ENCODE results near the gene COL4A4. TPM values are rescaled to one million over a fixed set of nuclear protein-coding genes. Genes with fewer than 3 reads are reported as not detected.
A peak's percentile ranks its signal among the peaks of the same experiment; 100 is the strongest.

Gene COL4A4
- total RNA-seq, 1 donor: 0.43 TPM

DNA sequence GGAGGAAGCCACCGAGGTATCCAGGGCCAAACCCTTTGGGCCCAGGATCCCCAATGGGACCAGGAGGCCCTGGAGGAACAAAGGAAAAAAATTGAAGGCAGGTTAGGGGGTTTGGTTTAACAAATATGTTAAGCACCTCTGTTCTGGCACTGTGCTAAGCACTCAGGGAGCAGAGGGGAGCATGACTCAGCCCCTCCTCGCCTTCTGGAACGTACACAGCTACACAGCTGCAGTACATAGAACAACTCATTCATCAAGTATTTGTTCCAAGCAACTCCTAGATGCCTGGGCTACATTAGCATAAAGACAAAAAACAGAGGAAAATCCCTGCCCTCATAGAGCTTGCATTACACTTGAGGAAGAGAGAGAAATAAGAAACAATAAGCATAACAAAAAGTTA is 153.6 kb downstream of the COL4A4 start:
- no peak overlapping the region for H3K4me3 ChIP-seq (ENCODE audit: low read depth, low read length)
- TF ChIP-seq, protein P1, sequence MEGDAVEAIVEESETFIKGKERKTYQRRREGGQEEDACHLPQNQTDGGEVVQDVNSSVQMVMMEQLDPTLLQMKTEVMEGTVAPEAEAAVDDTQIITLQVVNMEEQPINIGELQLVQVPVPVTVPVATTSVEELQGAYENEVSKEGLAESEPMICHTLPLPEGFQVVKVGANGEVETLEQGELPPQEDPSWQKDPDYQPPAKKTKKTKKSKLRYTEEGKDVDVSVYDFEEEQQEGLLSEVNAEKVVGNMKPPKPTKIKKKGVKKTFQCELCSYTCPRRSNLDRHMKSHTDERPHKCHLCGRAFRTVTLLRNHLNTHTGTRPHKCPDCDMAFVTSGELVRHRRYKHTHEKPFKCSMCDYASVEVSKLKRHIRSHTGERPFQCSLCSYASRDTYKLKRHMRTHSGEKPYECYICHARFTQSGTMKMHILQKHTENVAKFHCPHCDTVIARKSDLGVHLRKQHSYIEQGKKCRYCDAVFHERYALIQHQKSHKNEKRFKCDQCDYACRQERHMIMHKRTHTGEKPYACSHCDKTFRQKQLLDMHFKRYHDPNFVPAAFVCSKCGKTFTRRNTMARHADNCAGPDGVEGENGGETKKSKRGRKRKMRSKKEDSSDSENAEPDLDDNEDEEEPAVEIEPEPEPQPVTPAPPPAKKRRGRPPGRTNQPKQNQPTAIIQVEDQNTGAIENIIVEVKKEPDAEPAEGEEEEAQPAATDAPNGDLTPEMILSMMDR (IDR thresholded peaks at IDR 0.05; ENCODE audit: insufficient read depth, low read depth, low read length): no peak
- DNase-seq (ENCODE audit: low read depth): peak; percentile 12

DNA sequence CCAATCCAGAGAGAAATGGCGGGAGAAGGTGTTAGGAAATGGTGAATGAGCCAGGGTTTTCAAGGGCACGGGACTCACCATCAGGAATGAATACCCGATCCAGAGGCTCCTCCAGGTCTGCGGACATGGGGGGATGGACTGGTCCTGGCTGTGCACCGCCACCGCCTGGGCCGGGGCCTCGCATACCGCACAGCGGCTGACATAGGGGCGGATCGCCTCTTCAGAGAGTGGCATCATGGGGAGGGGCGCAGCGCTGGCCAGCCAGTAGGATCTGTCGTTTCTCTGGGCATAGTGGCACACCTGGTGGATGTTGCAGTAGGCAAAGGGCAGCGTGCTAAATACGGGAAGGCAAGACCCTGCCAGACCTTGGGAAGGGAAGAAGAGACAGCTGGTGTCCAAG is 156.1 kb downstream of the COL4A4 start:
- DNase-seq (ENCODE audit: low read depth): no peak
- TF ChIP-seq, protein P1 (IDR thresholded peaks at IDR 0.05; ENCODE audit: insufficient read depth, low read depth, low read length): no peak
- H3K4me3 ChIP-seq (ENCODE audit: low read depth, low read length): no peak overlapping the region

DNA sequence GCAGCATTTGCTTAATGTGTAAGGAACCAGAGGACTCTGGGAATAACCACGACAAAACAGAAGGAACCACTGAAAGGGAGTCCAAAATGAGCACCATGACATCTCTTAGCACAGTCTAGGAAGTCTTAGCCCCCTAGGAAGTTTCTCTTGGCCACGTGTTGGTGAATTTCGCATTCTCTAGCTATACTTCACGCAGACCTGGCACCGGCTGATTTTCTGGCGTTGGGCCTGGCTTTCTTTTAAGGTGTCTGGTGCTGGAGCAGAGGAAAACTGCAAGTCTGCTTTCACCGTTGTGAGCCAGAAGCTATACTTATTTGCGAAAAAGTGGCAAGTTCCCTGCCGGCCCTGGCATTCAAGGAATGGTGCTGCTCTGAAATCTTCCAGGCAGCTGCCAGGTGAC is 156.9 kb downstream of the COL4A4 start:
- TF ChIP-seq, protein P1 (IDR thresholded peaks at IDR 0.05; ENCODE audit: insufficient read depth, low read depth, low read length): no peak
- H3K4me3 ChIP-seq (ENCODE audit: low read depth, low read length): no peak overlapping the region
- DNase-seq (ENCODE audit: low read depth): no peak

DNA sequence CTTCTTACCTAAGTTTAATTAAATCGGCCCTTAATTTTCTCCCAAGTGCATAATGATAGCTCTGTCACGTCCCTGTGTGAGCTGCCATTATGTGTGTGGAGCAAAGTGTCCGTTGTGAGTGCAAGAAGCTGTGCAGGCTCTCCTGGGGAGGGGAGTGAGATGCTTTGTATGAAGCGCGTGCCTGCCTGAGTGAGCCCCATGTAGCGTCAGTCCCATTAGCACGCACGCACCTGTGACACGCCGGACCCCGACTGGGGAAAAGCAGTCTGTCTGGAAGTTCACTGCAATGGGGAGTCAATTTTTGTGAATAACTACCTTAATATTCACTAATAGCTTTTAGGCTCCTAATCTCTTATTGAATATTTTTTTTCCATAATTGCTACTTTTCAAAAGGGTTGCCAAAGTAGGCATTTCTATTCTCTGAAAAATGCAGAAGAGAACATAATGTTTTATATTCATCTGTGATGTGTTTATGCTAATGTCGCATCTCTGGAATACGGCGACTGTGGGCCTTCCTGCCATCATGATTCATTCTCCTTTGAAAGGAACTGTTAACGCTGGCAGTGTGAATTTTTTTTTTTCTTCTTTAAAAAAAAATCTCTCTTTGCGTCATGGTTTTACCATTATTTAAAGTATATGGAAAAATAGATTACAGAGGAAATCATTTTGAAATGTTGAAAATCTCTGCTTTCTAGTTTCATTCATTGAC is 157.7 kb downstream of the COL4A4 start:
- no peak overlapping the region for H3K4me3 ChIP-seq (ENCODE audit: low read depth, low read length)
- TF ChIP-seq, protein P1 (IDR thresholded peaks at IDR 0.05; ENCODE audit: insufficient read depth, low read depth, low read length): no peak
- DNase-seq (ENCODE audit: low read depth): no peak

DNA sequence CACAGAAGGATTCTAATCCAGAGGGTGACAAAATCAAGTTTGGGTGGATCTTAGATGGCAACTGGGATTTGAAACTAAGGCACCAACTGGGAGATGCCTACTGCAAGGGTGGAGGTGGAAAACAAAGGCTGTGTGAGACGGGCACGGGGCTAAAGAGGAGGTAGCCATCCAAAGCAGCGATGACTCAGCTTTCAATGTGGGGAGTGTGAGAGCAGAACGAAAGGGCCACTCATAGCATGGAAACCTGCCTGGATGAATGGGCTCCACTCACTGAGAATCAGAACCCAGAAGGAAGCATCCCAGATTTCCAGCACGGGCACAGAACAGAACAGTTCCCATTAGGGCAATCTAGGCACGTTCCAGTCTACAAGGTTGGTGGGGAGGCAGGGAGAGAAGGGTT is 159.5 kb downstream of the COL4A4 start:
- TF ChIP-seq, protein P1 (IDR thresholded peaks at IDR 0.05; ENCODE audit: insufficient read depth, low read depth, low read length): no peak
- H3K4me3 ChIP-seq (ENCODE audit: low read depth, low read length): no peak overlapping the region
- DNase-seq (ENCODE audit: low read depth): no peak

DNA sequence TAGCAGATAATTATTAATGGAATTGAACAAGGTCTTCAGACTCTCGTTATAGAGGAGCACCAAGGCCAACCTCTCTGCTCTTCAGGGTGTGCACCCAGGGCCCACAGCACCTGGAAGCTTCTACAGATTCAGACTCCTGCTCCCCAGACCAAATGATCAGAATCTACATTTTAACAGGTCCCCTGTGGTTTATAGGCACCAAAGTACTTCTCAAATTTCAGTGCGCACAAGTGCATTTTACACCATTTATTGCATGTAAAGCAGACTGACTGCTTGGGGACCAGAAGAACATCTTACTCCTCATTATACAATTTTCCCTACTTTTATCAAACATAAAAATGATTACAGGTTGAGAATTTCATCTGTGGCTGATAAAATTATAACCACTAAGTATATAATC is 163.9 kb downstream of the COL4A4 start:
- no peak overlapping the region for H3K4me3 ChIP-seq (ENCODE audit: low read depth, low read length)
- no peak for DNase-seq (ENCODE audit: low read depth)
- TF ChIP-seq, protein P1 (IDR thresholded peaks at IDR 0.05; ENCODE audit: insufficient read depth, low read depth, low read length): no peak

DNA sequence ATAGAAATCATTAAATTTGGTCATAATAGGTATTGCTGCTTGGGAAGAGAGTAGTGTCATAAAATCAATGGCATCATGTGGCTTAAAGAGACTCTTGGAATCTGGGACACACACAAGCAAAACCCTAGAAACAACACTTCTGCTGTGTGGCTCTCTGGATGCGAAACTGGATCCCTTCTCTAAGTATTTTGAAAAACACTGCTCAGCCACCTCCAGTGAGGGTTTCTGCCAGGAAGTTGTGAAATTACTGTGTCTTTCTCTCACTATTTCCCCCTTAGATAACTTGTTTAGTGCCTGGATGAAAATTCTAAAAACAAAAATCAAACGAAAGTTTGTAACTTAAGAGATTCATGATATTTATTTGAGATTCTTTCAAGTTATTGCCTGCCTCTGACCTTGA is 164.3 kb downstream of the COL4A4 start:
- H3K4me3 ChIP-seq (ENCODE audit: low read depth, low read length): no peak overlapping the region
- TF ChIP-seq, protein P1 (IDR thresholded peaks at IDR 0.05; ENCODE audit: insufficient read depth, low read depth, low read length): no peak
- DNase-seq (ENCODE audit: low read depth): peak; percentile 15

Data from fibroblast of villous mesenchyme (primary cell).